Measurements from ENCODE around the gene ACCS. TPM values are rescaled to one million over a fixed set of nuclear protein-coding genes. Genes with fewer than 3 reads are reported as not detected.

ACCS gene
- total RNA-seq, 1 experiment from 2014 or later: 7.5 TPM

- Histone ChIP-seq H3K79me2 (ENCODE audit: insufficient read depth, low read length) (no peaks in the 10 kb centered on the region), H3K18ac (ENCODE audit: insufficient read length, low read depth, low read length) (no peak overlapping the region), H4K20me1 (ENCODE audit: control insufficient read depth, insufficient read depth, insufficient read length) (no peaks in the 10 kb centered on the region), H3K27me3 (ENCODE audit: insufficient read depth, low read length) (no peaks in the 10 kb centered on the region), H3K4ac (ENCODE audit: low read depth, low read length) (no peak overlapping the region), H3K27ac (ENCODE audit: insufficient read length, low read depth, low read length) (no peak overlapping the region), H2AK5ac (ENCODE audit: insufficient read length, low read length) (no peak overlapping the region), H4K8ac (replicated peaks; ENCODE audit: insufficient read length, low read depth, low read length) (no peak overlapping the region), H4K91ac (ENCODE audit: insufficient read length, low read depth, low read length) (no peak overlapping the region), H4K5ac (ENCODE audit: insufficient read length, low read depth, low read length) (no peak overlapping the region), H3K14ac (ENCODE audit: insufficient read depth, low read length) (no peak overlapping the region), H3T11ph (ENCODE audit: low read length) (no peak overlapping the region), H3K23me2 (ENCODE audit: insufficient read length, low read depth, low read length, poor library complexity, severe bottlenecking) (no peaks in the 10 kb centered on the region), H2BK5ac (ENCODE audit: insufficient read length, low read length) (no peak overlapping the region), H2BK12ac (ENCODE audit: insufficient read length, low read depth, low read length) (no peak overlapping the region), H3K9ac (ENCODE audit: extremely low read depth, insufficient read length, low read length) (no peak overlapping the region), H3K4me1 (ENCODE audit: insufficient read depth, low read length) (0 out of 2 replicates have a peak, but pooled peaks cover 3% of the 10 kb centered on the region), H3K79me1 (ENCODE audit: insufficient read depth, low read depth, low read length, poor library complexity, severe bottlenecking) (no peaks in the 10 kb centered on the region), H2AFZ (ENCODE audit: low read length) (no peak overlapping the region), H3K9me3 (ENCODE audit: control insufficient read depth, low read depth, low read length) (no peaks in the 10 kb centered on the region), H2BK15ac (ENCODE audit: low read depth, low read length) (no peak overlapping the region), H2BK120ac (ENCODE audit: low read depth, low read length, poor library complexity, severe bottlenecking) (no peak overlapping the region), H3K23ac (ENCODE audit: insufficient read length, low read depth, low read length) (no peak overlapping the region), H2BK20ac (ENCODE audit: low read depth, low read length, poor library complexity, severe bottlenecking) (no peak overlapping the region), H3K4me2 (ENCODE audit: insufficient read depth, insufficient read length, low read length) (no peak overlapping the region), H3K56ac (ENCODE audit: insufficient read length, low read depth, low read length) (no peak overlapping the region)
- peaks cover 3 to 54% (median 25%) of the 10 kb centered on the region in 3 experiments; a peak in 6 of 7 replicates for H3K36me3 Mint-ChIP-seq (ENCODE audit: insufficient read depth in 1 of 3, low read depth in 3 of 3)
- no CpG with 5 or more reads among the region's 3 CpGs for WGBS (ENCODE audit: extremely low coverage, insufficient read length, low lambda C conversion rate)
- TF ChIP-seq CTCF (conservative IDR thresholded peaks at IDR 0.05): no peak
- H3K4me3 Mint-ChIP-seq: no peak overlapping the region
- DNase-seq: no peak
- H3K27me3 Mint-ChIP-seq (ENCODE audit: low read depth): no peaks in the 10 kb centered on the region
- no peak overlapping the region for H3K27ac Mint-ChIP-seq
- peaks cover 8 to 9% of the 10 kb centered on the region in 2 experiments for H3K4me1 Mint-ChIP-seq
- H3K9me3 Mint-ChIP-seq: no peaks in the 10 kb centered on the region; a peak in 1 of 5 replicates
Observed at GRCh38 chr11:44113018-44113417, 46.9 kb downstream of the ACCS start.

All from H9 (cell line).